Stimulated activated CD4-positive, alpha-beta T cell treated with anti-CD3 and anti-CD28 coated beads, Interleukin-4, amount 100 ng/mL, for 4 hours (primary cell): ENCODE data around the gene DNASE2B.

Experiments
- DNase-seq, 2 experiments: peaks; one replicate each; pipeline ENCODE4 v3.0.0-alpha.2; 2020

Gene DNASE2B

DNA sequence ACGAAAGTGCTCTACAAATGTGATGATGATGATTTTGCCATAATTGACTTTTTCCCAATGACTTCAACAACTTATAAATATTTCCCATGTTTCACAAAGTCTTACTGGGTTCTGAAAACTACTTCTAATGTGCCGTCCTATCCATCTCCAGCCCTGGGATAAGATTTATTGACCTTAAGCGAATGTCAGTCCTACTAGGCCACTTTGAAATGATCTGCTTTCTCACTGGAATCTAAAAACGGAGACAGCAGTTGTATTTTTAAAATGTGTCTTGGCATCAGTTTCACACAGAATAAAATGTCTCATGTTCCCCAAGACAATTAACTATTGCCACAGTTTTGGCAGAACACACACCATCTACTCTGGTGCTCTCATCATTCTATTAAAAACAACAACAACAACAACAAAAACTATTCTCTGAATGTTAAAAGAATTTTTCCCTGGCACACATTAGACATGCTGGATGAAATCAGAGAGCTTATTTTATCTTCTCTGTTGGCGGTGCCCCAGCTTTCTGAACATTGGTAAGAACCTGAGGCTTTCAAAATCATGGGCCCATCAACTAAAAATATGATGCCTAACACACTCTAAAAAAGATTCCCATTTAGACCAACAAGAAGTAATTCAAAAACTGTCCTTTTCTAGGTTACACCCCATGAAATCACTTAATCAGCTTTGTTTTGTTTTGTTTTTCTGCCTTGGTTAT lies 23.1 kb upstream of the DNASE2B start:
- DNase-seq: no peak

DNA sequence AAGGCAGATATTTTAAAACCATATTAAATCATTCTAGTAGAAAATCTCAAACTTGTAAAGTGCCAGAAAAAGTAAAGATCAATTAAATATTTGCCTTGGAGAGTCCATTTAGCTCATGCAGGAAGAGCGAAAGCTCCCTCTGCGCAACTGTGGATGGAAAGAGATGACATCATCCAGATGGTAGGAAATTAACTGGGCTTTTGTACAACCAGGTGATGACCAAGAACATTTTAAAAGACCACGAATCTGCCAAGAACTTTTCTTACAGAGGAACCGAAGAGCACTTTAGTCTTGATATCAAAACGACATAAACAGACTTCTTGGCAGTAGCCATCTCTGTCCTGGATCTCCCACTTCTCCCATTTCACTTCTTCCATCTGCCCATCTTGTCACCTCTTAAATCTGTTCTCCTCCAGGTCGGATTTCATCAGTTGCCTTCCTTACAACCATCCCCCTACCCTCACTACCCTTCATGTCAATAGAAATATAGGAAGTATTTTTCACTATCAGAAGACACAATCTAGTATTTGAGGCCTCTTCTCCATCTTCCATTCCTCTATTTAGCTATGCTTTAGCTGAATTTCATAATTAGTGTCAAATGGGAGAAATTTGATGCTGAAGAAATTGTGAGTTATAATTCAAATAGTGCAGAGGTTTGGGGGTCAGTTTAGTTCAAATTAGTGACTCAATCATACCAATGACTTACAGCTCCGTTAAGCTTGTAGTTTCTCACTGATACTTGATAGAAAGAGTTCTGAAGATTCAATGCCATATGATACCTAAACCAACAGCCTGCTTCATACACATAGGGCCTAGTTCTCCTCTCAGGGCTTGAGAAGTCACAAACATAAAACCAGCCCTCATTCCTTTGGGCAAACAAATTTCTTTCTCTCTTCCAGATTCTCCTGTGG lies 22.0 kb upstream of the DNASE2B start:
- no peak for DNase-seq

DNA sequence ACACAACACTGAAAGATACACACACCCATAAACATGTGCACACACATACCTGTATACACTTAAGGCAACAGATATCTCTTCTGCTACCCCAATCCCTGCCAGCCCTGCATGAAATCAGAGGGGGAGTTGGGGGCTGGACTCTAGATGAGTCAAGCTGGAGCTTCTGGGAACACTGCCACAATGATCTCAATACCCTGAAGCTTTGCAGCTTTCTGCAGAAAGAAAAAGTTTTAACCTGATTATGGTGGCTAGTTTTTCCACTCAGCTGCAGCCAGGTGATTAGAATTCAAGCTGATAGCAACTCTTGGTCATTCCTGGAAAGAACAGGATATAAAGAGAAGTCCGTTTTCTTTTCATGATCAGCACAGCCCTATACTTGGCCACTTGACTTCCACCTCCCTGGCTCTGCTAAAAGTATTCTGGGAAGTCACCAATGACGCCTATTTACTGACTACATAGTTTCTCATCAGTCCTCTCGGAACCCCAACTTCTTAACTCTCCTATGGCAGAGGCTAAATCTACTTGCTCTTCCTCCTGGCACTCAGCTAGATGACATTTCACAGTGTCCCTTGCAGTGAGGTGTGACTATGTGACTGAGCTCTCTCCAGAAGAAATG lies 20.7 kb upstream of the DNASE2B start:
- DNase-seq: no peak

- no peak for DNase-seq
Observed at GRCh38 chr1:84379138-84379916, 19.0 kb upstream of the DNASE2B start.

- no peak for DNase-seq
Observed at GRCh38 chr1:84379917-84380180, 18.4 kb upstream of the DNASE2B start.

GRCh38 chr1:84382127-84382526 lies 16.2 kb upstream of the DNASE2B start:
- DNase-seq: no peak

DNA sequence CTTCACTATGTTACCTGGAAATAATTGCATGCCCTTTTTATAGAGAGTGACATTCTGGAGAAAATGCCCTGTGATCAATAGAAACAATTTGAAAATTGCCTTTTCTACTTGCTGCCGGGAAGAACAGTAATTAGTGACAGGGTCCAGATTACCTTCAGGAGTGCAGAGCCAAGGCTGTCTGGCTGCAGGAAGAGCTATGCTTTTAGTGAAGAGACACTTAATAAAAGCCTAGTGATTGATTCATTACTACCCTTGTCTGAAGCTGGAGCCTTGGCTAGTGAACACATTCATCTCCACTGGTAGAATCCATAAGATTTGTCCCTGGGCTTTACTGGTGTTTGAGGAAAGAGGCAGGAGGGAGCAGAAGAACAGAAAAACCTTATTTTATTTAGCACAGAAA lies 12.9 kb upstream of the DNASE2B start:
- no peak for DNase-seq

DNA sequence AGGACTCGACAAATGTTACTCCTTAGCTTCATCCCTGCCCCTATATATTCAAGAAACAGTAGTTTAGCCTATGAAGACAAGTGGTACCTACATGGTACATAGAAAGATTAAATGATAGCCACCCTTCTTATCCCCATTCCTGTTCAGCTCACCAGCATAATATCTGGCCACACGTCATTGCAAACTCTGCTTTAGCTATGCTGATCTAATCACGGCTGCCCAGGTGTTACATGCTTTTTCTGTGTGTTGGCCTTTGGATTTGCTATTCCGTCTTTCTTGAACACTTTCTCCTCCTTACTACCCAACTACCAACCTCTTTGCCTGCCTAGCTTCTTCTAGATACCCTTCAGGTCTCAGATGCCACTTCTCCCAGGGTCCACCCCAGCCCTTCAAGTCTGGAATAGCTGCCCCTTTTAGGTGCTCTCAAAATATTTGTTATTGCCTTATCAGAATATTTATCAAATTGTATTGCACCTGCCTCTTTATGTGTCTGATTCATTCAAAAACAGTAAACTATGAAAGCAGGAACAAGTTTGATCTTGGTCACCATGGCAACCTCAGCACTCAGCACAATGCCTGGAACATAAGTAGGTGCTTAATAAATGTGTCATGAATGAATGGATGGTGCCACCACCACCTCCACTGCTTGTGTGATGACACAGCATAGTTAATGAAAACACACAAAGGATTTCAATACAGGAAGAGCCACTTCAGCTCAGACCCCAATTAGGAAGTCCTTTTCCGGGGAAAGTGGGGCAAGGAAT lies 11.4 kb upstream of the DNASE2B start:
- no peak for DNase-seq

GRCh38 chr1:84387480-84388163 lies 10.7 kb upstream of the DNASE2B start:
- no peak for DNase-seq

- DNase-seq: no peak
Observed at GRCh38 chr1:84390226-84390625, 8.1 kb upstream of the DNASE2B start.

GRCh38 chr1:84401156-84401555 lies 2.9 kb downstream of the DNASE2B start:
- DNase-seq: no peak

DNA sequence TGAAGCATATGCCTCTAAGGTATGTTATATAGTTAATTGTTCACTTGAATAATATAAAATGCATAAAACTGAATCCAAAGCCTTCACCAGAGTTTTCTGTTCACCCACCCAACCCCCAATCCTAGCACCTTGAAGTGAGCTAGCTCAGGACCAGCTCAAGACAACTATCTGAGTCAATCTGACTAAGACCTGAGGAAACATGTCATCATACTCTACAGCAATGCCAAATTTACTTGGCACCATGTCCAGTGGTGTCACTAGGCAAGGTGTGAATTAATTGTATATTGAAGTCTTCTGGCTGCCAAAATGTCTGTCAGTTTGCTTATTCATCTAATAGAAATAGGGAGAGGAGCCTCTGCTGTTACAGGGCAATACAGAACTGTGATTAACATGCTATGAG lies 3.8 kb downstream of the DNASE2B start:
- DNase-seq: no peak

DNA sequence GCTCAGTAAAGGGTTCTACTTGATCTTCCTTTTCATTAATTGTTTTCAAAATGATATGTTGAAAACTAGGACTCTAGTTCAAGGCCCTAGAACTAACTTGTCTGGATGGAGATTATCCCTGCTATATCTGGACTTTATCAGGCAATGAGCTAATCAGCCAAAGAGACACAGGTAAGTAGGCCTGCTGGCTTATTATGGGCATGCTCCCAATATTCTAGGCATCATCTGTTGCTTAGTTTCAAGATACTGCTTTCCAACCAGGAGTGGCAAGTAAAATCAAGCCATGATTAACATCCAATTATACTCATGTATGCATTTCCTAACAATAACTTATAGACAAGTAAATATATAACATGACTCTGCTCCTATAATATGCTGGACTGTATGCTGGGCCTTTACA lies 4.2 kb downstream of the DNASE2B start:
- DNase-seq: no peak

GRCh38 chr1:84403347-84403746 lies 5.1 kb downstream of the DNASE2B start:
- no peak for DNase-seq

GRCh38 chr1:84406346-84406861 lies 8.1 kb downstream of the DNASE2B start:
- DNase-seq: no peak

DNA sequence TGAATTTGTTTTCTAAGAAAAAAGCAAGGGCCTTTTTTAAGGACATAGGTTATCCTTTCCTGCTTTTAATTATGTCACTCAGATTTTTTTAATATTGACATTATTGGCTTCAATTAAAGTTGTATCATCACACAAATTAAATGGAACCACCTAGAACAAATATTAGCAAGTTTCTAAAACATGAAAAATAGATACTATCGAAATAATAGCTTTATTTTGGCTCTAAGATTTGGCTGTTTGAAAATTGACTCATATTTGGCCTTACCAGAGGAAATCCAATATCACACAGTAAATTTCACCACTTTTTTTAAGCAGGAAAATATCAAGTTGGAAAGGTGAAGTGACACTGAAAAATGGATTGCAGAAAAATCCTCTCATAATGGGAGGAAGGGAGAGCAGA lies 9.2 kb downstream of the DNASE2B start:
- no peak for DNase-seq

DNA sequence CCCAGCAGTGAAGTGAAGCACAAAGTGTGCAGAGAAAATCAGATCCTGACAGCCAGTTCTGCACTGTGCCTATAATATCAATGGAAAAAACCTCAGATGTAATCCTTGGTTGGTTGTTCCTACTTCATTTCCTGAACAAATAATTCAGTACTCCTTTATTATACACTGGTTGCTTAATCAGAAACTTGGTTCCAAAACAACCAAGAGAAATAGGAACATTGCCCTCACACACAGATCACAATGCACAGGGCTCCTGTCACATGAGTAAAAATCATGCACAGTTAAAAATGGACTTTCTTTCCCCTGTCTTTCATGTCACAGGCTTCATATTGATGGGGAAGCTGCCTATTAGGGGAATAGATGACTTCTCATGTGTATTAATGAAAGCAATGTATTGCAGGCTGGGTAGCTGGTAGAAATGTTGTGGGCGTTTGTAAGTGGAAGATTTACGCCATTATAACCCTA lies 9.7 kb downstream of the DNASE2B start:
- DNase-seq: no peak

GRCh38 chr1:84409888-84410287 lies 11.6 kb downstream of the DNASE2B start:
- DNase-seq: no peak

DNA sequence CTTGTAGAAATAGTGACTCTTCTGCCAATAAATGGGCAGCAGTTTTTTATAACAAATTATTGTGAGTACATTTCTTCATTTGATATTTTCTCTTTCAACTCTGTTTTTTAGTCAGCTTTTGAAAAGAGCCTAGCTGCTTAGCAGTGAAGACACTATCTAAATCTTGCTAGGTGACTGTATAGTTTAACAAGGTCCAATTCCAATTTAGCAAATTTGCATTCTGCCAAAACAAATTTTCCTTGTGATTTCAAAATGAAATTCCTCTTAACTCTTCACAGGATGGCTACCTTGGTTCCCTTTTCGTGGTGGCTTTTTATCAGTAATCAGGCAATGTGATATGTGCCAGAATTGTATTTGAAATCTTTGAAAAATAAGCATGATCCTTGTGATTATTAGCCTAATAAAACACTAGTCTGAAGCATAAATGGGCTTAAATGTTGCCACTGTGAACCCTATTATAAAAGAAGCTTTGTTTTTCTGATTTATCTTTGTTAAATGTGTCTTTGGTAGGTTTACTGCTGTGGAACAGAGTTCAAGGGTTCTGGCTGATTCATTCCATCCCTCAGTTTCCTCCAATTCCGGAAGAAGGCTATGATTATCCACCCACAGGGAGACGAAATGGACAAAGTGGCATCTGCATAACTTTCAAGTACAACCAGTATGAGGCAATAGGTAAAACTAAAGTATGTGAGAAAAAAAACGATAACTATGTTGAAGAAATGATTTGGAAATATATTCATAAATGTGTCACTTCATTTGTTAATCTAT lies 12.2 kb downstream of the DNASE2B start:
- DNase-seq: no peak

DNA sequence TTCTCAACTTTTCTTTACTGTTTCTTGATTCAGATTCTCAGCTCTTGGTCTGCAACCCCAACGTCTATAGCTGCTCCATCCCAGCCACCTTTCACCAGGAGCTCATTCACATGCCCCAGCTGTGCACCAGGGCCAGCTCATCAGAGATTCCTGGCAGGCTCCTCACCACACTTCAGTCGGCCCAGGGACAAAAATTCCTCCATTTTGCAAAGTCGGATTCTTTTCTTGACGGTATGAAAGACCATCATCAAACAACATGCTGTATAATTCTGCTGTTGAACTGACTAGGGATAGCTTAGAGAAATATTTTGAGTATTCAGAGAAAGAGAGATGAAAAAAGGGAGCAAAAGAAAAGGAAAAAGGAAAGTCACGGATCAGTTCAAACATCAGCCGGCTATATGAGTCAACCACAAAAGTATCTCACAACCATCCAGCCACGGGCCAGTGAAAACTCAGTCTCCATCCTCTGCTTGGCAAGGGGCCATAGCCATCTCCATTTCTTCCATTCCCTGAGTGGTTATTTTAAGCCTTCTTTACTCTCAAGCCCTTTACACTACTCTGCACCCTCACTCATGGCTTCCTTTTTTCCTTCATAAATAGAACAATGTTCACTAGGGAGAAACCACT lies 14.1 kb downstream of the DNASE2B start:
- DNase-seq: no peak
